Measurements from ENCODE around the gene MOCOS.

DNA sequence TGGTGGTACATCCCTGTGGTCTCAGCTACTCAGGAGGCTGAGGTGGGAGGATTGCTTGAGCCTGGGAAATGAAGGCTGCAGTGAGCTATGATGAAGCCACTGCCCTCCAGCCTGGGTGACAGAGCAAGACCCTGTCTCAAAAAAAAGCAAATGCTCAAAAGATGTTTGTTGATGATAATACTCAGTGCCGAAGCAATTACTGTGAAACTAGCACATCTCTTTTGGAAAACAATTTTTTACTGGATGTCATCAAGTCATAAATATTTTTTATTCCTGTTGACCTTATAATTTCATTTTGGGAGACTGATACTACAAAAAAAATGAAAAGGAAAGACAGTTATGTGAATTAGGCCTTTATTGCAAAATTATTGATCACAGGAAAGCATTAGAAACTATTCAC, 75.7 kb downstream of the MOCOS start:
- TF ChIP-seq, protein P1, sequence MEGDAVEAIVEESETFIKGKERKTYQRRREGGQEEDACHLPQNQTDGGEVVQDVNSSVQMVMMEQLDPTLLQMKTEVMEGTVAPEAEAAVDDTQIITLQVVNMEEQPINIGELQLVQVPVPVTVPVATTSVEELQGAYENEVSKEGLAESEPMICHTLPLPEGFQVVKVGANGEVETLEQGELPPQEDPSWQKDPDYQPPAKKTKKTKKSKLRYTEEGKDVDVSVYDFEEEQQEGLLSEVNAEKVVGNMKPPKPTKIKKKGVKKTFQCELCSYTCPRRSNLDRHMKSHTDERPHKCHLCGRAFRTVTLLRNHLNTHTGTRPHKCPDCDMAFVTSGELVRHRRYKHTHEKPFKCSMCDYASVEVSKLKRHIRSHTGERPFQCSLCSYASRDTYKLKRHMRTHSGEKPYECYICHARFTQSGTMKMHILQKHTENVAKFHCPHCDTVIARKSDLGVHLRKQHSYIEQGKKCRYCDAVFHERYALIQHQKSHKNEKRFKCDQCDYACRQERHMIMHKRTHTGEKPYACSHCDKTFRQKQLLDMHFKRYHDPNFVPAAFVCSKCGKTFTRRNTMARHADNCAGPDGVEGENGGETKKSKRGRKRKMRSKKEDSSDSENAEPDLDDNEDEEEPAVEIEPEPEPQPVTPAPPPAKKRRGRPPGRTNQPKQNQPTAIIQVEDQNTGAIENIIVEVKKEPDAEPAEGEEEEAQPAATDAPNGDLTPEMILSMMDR (IDR thresholded peaks at IDR 0.05), result no peak
- no peak for TF ChIP-seq ZFX (IDR thresholded peaks at IDR 0.05; ENCODE audit: borderline replicate concordance)
